ENCODE results near the gene CROT. TPM values are rescaled to one million over a fixed set of nuclear protein-coding genes. Genes with fewer than 3 reads are reported as not detected.

Gene CROT
- total RNA-seq, 1 experiment from 2014 or later = 3.5 TPM

- no peak overlapping the region for H3K27ac ChIP-seq (ENCODE audit: low read depth, low read length, poor library complexity, severe bottlenecking)
- intact Hi-C loops (cut with micrococcal nuclease; ENCODE audit: unreplicated experiment) = no loop called here
- no peaks in the 10 kb centered on the region for H3K4me1 ChIP-seq (ENCODE audit: insufficient read depth, low read length, poor library complexity, severe bottlenecking)
- TF ChIP-seq EZH2 (IDR thresholded peaks at IDR 0.05; ENCODE audit: borderline replicate concordance, low read depth, low read length, poor library complexity, severe bottlenecking) (no peak), CTCF (conservative IDR thresholded peaks at IDR 0.05; ENCODE audit: low read depth, low read length) (no peak)
- peaks cover 19% of the 10 kb centered on the region for H3K9me3 ChIP-seq (ENCODE audit: low read depth, low read length, poor library complexity, severe bottlenecking)
- H3K27me3 ChIP-seq (replicated peaks; ENCODE audit: insufficient read depth, low read depth, low read length, poor library complexity) = no peaks in the 10 kb centered on the region
- CTCF ChIA-PET = no interaction called here
- BruUV-seq (replicated peaks) = no TSS peak
- POLR2A ChIA-PET (ENCODE audit: low non-redundant PET) = no interaction called here
- no peak overlapping the region for H3K4me3 ChIP-seq (ENCODE audit: low read depth, low read length, poor library complexity, severe bottlenecking)
- no peaks in the 10 kb centered on the region for H3K36me3 ChIP-seq (ENCODE audit: insufficient read depth, low read length, poor library complexity, severe bottlenecking)
- DNase-seq (ENCODE audit: low spot score) = no peak
Observed at GRCh38 chr7:87330942-87331341, 14.5 kb upstream of the CROT start.

GRCh38 chr7:87331687-87332252 is 13.7 kb upstream of the CROT start:
- BruUV-seq (replicated peaks) = no TSS peak
- no peak for DNase-seq (ENCODE audit: low spot score)
- H3K27me3 ChIP-seq (replicated peaks; ENCODE audit: insufficient read depth, low read depth, low read length, poor library complexity) = no peaks in the 10 kb centered on the region
- H3K9me3 ChIP-seq (ENCODE audit: low read depth, low read length, poor library complexity, severe bottlenecking) = peaks cover 19% of the 10 kb centered on the region
- POLR2A ChIA-PET (ENCODE audit: low non-redundant PET) = no interaction called here
- H3K27ac ChIP-seq (ENCODE audit: low read depth, low read length, poor library complexity, severe bottlenecking) = no peak overlapping the region
- CTCF ChIA-PET = no interaction called here
- intact Hi-C loops (cut with micrococcal nuclease; ENCODE audit: unreplicated experiment) = no loop called here
- H3K4me1 ChIP-seq (ENCODE audit: insufficient read depth, low read length, poor library complexity, severe bottlenecking) = no peaks in the 10 kb centered on the region
- no peaks in the 10 kb centered on the region for H3K36me3 ChIP-seq (ENCODE audit: insufficient read depth, low read length, poor library complexity, severe bottlenecking)
- no peak for TF ChIP-seq CTCF (conservative IDR thresholded peaks at IDR 0.05; ENCODE audit: low read depth, low read length)
- no peak for TF ChIP-seq EZH2 (IDR thresholded peaks at IDR 0.05; ENCODE audit: borderline replicate concordance, low read depth, low read length, poor library complexity, severe bottlenecking)
- H3K4me3 ChIP-seq (ENCODE audit: low read depth, low read length, poor library complexity, severe bottlenecking) = no peak overlapping the region

GRCh38 chr7:87332321-87332720 is 13.1 kb upstream of the CROT start:
- H3K27ac ChIP-seq (ENCODE audit: low read depth, low read length, poor library complexity, severe bottlenecking) = no peak overlapping the region
- no peaks in the 10 kb centered on the region for H3K27me3 ChIP-seq (replicated peaks; ENCODE audit: insufficient read depth, low read depth, low read length, poor library complexity)
- POLR2A ChIA-PET (ENCODE audit: low non-redundant PET) = no interaction called here
- CTCF ChIA-PET = no interaction called here
- H3K9me3 ChIP-seq (ENCODE audit: low read depth, low read length, poor library complexity, severe bottlenecking) = peaks cover 19% of the 10 kb centered on the region
- BruUV-seq (replicated peaks) = no TSS peak
- no peak overlapping the region for H3K4me3 ChIP-seq (ENCODE audit: low read depth, low read length, poor library complexity, severe bottlenecking)
- intact Hi-C loops (cut with micrococcal nuclease; ENCODE audit: unreplicated experiment) = no loop called here
- no peak for DNase-seq (ENCODE audit: low spot score)
- H3K36me3 ChIP-seq (ENCODE audit: insufficient read depth, low read length, poor library complexity, severe bottlenecking) = no peaks in the 10 kb centered on the region
- no peaks in the 10 kb centered on the region for H3K4me1 ChIP-seq (ENCODE audit: insufficient read depth, low read length, poor library complexity, severe bottlenecking)
- TF ChIP-seq EZH2 (IDR thresholded peaks at IDR 0.05; ENCODE audit: borderline replicate concordance, low read depth, low read length, poor library complexity, severe bottlenecking) (no peak), CTCF (conservative IDR thresholded peaks at IDR 0.05; ENCODE audit: low read depth, low read length) (no peak)
